Right cardiac atrium (tissue), 5 donors: ENCODE measurements around the gene RPL23. TPM values are rescaled to one million over a fixed set of nuclear protein-coding genes. Genes with fewer than 3 reads are reported as not detected.

ENCODE experiments used
- ATAC-seq, 2 donors: fragments of 200-7000 bp; cut with Tn5 transposase; one replicate each; pipeline versions ENCODE4 v1.8.0 to v1.9.1; 2020; ENCODE audit warnings: moderate library complexity in 2 of 2, mild to moderate bottlenecking in 1 of 2
- DNase-seq, 3 donors: peaks; one replicate each; pipeline ENCODE4 v3.0.0-alpha.2; 2020
- H3K27ac ChIP-seq: one replicate; pipeline ENCODE4 v1.5.1; 2013; ENCODE audit warnings: mild to moderate bottlenecking, low read length, control low read depth, moderate library complexity
- H3K27me3 ChIP-seq: one replicate; pipeline ENCODE4 v1.6.1; 2013; ENCODE audit not compliant: control insufficient read depth, insufficient read depth
- H3K4me1 ChIP-seq: one replicate; pipeline ENCODE4 v1.6.1; 2013; ENCODE audit warnings: low read length; ENCODE audit not compliant: control insufficient read depth, insufficient read depth
- H3K4me3 ChIP-seq: one replicate; pipeline ENCODE4 v1.5.1; 2013; ENCODE audit warnings: low read length, control low read depth
- H3K9me3 ChIP-seq: one replicate; pipeline ENCODE4 v1.6.1; 2013; ENCODE audit warnings: low read length; ENCODE audit not compliant: control insufficient read depth
- WGBS: extraction: QIAGEN DNeasy Blood & Tissue Kit; methylation state at CpG from one replicate; pipeline ENCODE4 v1.1.7; 2013; 5-methylcytosine and 5-hydroxymethylcytosine counted together
- intact Hi-C, 4 donors: fragments of 100-400 bp; cut with DNase I; formaldehyde crosslinking; loops; one replicate each; pipeline versions ENCODE4 v1.11.0 to v1.14.0; 2022 to 2023
- polyA plus RNA-seq: library from polyadenylated mRNA; stranded (reverse); fragments of 200-250 nt; gene quantifications from one replicate; pipeline ENCODE4 v1.2.3, GENCODE V29; 2013
- total RNA-seq, 4 donors: library from RNA; stranded (reverse); fragmentation: NEBNext Ultra II Directional; extraction: Animal tissue kit (Norgen Biotek cat#: 25700); gene quantifications; one replicate each; pipeline ENCODE4 v1.2.1, GENCODE V29; 2021
- donor health status: healthy with polysubstance abuse.
- donor health status: DM: no; HTN: yes; CAD: no.
- donor health status: DM: no; HTN: no; CAD: no.
- donor health status: DM: no; HTN: yes; CAD: no; lungs with severe emphysema.
- donor health status: DM: yes; HTN: yes; CAD: no.

RPL23 gene
- total and polyA plus RNA-seq, 5 donors, result 830 to 1,847 (median 886) TPM

DNA sequence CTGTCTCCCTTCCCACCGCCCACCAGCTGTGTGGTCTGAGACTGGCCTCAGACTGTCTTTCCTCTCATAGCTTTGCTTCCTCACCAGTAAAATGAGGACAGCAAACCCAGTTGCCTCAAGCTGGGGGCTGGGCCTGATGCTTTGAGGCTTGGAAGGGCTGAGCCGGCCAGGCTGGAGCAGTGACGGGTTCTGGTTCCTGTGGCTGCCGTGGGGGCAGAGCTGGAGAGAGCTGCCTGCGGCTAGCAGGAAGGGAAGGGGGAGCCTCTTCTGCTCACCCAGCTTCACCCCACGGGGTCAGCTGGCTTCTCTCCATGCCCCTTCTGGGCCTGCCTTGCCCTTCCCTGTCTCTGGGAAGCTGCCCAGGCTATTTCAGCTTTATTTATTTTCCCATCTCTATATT, 40.1 kb upstream of the RPL23 start:
- Histone ChIP-seq H3K27me3 (no peaks in the 10 kb centered on the region), H3K27ac (peak overlapping the region; percentile 9), H3K4me3 (no peak overlapping the region), H3K4me1 (peaks cover 30% of the 10 kb centered on the region), H3K9me3 (no peaks in the 10 kb centered on the region)
- intact Hi-C loops, result no loop called here
- 18% methylated on average over 6 of the region's 6 CpGs for WGBS
- ATAC-seq, result peak in 1 of 2 donors; percentile 17
- peak; percentile 41 to 74 (median 72) for DNase-seq

DNA sequence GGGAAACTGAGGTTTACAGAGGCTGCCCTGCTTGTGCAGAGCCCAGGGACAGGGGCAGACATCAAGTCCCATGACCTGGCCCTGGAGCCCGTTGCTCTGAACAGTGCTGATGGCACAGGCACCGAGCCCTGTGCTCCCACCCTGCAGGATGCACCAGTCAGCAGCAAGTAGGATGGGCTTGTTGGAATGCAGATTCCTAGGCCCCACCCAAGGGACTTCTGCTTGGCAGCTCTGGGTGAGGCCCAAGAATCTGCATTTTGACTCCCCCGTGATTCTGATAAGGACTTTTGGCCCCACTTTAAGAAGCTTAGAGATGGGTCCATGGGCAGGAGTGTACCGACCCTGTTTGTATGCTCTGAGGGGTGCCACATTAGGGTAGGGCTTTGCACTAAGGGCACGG, 39.6 kb upstream of the RPL23 start:
- Histone ChIP-seq H3K4me1 (peaks cover 26% of the 10 kb centered on the region), H3K9me3 (no peaks in the 10 kb centered on the region), H3K27me3 (no peaks in the 10 kb centered on the region), H3K27ac (no peak overlapping the region), H3K4me3 (no peak overlapping the region)
- WGBS, result 57% methylated on average over 5 of the region's 5 CpGs
- DNase-seq, result peak in 1 of 3 donors; percentile 47
- intact Hi-C loops, result no loop called here
- ATAC-seq, result no peak

DNA sequence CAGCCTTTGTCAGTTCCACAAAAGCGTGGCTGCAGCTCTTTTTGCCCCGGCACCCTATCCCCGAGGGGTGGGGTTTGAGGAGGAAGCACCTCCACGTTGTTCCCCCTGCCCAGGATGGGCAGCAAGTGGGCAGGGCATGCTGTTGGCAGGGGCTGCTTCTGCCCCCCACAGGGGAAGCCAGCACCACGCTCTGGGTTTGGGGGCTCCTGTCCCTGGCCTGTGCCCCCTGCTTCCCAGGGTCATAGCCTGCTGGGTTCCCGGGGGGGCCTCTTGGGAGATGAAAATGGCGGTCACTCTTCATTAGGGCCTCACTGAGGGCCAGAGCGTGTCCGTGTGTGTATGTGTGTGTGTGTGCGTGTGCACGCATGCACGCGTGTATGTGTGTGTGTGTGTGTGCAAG, 39.1 kb upstream of the RPL23 start:
- intact Hi-C loops, result no loop called here
- peaks cover 21% of the 10 kb centered on the region for H3K4me1 ChIP-seq
- H3K27me3 ChIP-seq, result no peaks in the 10 kb centered on the region
- 81% methylated on average over 13 of the region's 13 CpGs for WGBS
- no peak overlapping the region for H3K27ac ChIP-seq
- no peaks in the 10 kb centered on the region for H3K9me3 ChIP-seq
- ATAC-seq, result no peak
- DNase-seq, result peak in 1 of 3 donors; percentile 44
- H3K4me3 ChIP-seq, result no peak overlapping the region

DNA sequence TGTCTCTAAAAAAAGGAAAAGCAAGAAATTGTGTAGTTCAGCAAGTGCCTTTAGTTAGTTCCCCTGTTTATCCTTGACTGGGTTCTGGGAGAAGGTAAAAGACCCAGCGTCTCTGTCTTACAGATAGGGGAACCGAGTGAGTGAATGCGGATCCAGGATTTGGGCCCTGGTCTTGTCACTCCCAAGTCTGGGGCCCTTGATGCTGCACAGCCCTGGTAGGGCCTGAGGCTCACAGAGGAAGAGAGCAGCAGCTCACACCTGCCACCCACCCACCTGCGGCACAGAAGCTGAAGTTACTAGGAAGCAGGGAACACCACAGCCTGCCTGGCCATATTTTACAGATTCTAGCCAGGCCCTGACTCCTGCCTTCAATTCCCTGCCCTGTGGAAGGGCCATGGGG, 38.6 kb upstream of the RPL23 start:
- ATAC-seq, result no peak

DNA sequence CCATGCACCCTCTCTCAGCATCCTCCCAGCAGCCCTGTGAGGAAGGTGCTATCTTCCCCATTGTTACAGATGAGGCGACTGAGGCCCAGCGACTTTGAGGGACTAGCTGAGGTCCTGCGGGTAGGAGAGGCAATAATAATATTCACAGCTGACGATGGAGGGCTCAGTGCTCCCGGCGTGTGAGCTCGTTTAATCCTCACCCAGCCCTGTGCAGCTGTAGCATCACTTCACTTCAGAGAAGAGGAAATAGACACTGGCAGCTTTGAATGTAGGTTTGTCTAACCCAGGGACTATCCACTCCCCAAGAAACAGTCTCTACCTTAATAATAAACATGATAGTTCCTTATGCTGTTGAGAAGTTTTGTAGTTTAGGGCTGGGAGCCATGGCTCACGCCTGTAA, 37.9 kb upstream of the RPL23 start:
- H3K27me3 ChIP-seq, result no peaks in the 10 kb centered on the region
- 81% methylated on average over 8 of the region's 8 CpGs for WGBS
- no peak for DNase-seq
- peaks cover 13% of the 10 kb centered on the region for H3K4me1 ChIP-seq
- H3K27ac ChIP-seq, result no peak overlapping the region
- H3K9me3 ChIP-seq, result no peaks in the 10 kb centered on the region
- H3K4me3 ChIP-seq, result no peak overlapping the region
- no peak for ATAC-seq
- intact Hi-C loops, result no loop called here

More for the DNA sequence above, 38.6 kb upstream of the RPL23 start:
- Histone ChIP-seq H3K4me1 (peaks cover 18% of the 10 kb centered on the region), H3K27ac (no peak overlapping the region), H3K9me3 (no peaks in the 10 kb centered on the region), H3K27me3 (no peaks in the 10 kb centered on the region), H3K4me3 (no peak overlapping the region)
- 84% methylated on average over 4 of the region's 4 CpGs for WGBS
- DNase-seq, result peak in 1 of 3 donors; percentile 27
- intact Hi-C loops, result no loop called here

DNA sequence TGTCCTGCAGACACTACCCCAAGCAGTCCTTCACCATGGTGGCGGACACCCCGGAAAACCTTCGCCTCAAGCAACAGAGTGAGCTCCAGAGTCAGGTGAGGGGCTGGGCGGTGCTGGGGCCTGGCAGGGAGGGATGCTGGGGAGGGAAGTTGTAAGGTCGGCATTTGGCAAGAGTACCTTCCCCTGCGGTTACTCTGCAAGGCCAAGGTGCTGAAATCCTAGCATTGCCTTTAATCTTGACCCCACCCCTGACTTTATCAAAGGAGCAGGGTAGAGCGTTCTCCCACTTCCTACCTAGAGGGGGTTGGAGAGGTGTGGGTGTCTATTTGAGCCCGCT, 36.9 kb upstream of the RPL23 start:
- ATAC-seq (no peak), DNase-seq (peak in 1 of 3 donors; percentile 31)
- Histone ChIP-seq H3K27ac (no peak overlapping the region), H3K4me3 (no peak overlapping the region), H3K9me3 (no peaks in the 10 kb centered on the region), H3K27me3 (no peaks in the 10 kb centered on the region), H3K4me1 (peaks cover 16% of the 10 kb centered on the region)
- intact Hi-C loops, result no loop called here
- 82% methylated on average over 8 of the region's 8 CpGs for WGBS

DNA sequence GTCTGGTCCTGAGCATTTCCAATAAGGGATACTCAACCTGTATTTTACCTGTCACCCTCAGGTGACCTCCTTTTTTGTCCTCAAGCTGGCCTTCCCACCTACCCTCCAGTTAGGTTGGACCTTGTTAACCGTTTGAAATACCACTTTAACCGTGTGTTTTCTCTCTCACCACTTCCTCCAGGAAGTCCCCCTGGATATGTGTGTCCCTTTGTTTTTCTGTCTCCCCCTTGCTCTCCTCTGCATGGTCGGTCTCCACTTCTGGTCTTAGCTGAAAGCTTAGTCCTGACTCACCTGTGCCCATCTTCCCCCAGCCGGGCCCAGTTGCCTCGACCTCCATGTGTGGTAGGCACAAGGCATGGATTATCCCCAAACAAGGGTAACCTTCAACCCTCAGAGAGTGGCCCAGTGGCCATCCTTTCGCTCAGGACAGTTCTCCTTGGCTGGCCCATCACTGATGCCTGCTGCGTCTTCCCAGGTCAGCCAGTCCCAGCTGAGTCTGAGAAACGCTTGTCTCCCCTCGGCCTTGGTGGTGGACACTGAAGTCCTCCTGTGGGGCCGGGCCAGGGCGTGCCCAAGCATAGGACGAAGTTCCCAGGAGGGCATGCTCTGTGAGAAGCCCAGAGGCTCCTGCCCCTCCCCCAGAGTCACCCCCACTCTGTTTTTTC, 36.4 kb upstream of the RPL23 start:
- Histone ChIP-seq H3K27ac (no peak overlapping the region), H3K4me3 (no peak overlapping the region), H3K27me3 (no peaks in the 10 kb centered on the region), H3K4me1 (peaks cover 21% of the 10 kb centered on the region), H3K9me3 (no peaks in the 10 kb centered on the region)
- intact Hi-C loops, result no loop called here
- DNase-seq, result no peak
- ATAC-seq, result no peak
- 82% methylated on average over 12 of the region's 12 CpGs for WGBS

DNA sequence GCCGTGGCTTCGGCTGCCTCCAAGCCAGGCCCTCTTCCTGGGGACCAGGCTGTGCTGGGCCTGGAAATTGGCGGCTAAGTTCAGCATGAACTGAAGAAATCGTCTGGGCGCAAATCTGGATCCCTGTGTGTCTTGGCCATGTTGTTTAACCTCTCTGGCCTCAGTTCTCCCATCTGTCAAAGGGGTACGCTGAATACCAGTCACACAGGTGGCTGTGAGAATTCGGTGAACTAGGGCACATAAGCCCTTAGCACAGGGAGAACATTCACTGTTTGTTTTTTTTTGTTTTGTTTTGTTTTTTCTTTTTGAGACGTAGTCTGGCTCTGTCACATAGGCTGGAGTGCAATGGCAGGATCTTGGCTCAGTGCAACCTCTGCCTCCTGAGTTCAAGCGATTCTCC, 35.3 kb upstream of the RPL23 start:
- Histone ChIP-seq H3K4me1 (peaks cover 22% of the 10 kb centered on the region), H3K9me3 (no peaks in the 10 kb centered on the region), H3K4me3 (no peak overlapping the region), H3K27ac (no peak overlapping the region), H3K27me3 (no peaks in the 10 kb centered on the region)
- 87% methylated on average over 9 of the region's 9 CpGs for WGBS
- DNase-seq, result no peak
- no peak for ATAC-seq
- intact Hi-C loops, result no loop called here

DNA sequence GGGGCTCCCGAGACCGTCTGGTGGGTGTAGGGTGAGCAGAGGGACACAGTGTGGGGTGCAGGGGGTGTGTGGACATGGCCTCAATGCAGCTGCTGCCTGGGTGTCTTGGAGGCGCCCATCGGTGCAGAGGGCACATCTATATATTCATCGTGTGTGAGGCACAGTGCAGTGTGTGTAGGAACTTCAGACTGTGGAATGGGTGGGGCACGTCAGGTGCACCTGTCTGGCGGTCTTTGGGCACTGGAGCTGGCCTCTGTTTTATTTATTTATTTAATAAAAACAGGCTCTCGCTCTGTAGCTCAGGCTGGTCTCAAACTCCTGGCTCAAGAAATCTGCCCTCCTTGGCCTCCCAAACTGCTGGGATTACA, 33.1 kb upstream of the RPL23 start:
- intact Hi-C loops, result no loop called here
- WGBS, result 72% methylated on average over 8 of the region's 8 CpGs
- DNase-seq, result peak in 2 of 3 donors; percentile 31 to 49
- Histone ChIP-seq H3K27ac (no peak overlapping the region), H3K27me3 (no peaks in the 10 kb centered on the region), H3K4me1 (peaks cover 28% of the 10 kb centered on the region), H3K4me3 (no peak overlapping the region), H3K9me3 (no peaks in the 10 kb centered on the region)
- no peak for ATAC-seq

DNA sequence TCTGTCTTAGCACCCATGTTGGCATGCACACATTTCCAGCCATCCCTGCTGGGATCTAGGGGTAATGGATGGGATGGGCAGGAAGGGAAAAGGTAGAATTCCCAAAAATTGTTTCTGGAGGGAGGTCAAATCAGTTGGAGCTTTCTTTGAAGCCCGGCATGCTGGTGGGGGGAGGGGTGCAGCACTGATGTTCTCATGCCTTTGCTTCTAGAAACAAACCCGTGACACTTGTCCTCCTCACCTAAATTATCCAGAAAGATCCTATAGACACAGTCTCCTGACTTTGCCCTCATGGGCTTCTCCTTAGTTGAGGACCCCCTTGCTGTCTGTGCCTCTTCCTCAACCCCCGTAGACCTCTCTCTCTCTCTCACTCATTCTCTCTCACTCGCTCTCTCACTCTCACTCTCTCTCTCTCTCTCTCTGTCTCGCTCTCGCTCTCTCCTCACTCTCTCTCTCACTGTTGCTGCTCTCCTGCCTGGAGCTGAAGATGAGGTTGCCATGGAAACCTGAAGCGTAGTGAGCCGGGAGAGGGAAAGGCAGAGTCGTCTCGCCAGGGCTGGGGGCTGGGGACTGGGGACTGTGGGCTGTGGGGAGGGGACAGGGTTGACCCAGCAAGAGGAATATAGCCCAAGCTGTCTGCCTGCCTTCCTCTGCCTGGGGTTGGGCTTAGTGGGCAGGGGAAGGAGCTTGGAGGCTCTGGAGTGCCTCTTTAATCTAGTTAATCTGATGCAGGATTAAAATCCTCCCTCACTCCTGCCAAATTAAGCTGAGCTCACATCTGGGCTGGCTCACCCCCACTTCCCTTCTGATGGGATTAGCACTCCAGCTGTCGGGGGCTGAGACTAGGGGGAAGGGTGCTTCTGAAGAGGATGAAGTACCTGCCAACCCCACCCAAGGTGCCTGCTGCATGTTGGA, 32.5 kb upstream of the RPL23 start:
- no peak overlapping the region for H3K27ac ChIP-seq
- H3K4me1 ChIP-seq, result peaks cover 34% of the 10 kb centered on the region
- intact Hi-C loops, result no loop called here
- no peak overlapping the region for H3K4me3 ChIP-seq
- ATAC-seq (no peak), DNase-seq (peak in 2 of 3 donors; percentile 20 to 33)
- H3K9me3 ChIP-seq, result no peaks in the 10 kb centered on the region
- no peaks in the 10 kb centered on the region for H3K27me3 ChIP-seq
- 43% methylated on average over 11 of the region's 11 CpGs for WGBS

DNA sequence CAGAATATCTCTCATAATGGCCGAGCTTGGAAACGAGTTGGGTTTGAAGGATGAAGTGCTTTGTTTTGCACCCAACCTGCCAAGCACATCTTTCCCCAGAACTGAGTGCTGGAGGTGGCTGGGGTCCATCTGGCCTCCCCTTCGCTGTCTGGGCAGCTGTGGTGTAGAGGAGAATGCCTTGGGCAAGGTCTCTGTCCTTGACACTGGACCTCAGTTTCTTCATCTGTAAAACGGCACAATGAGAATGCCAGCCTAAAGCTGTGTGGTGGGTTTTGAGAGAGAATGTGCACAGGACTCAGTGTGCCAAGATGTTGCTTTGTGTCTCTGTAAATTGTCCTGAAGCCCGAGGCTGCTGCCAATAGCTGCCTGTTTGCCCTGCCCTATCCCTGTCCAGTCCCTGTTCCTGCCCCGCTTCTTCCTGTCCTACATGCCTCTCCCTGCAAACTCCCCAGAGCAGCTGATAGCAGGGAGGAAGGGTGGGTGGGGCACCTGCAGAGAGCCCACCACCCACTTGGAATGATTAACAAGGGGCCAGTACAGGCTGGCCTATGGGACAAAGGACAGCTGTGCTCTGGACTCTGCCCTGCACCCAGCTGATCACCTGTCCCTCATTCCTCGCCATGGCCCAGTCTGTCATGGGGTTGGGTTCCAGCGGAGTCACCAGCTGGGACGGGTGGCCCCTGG, 31.7 kb upstream of the RPL23 start:
- ATAC-seq, result peak; percentile 8 to 14
- peak in 2 of 3 donors; percentile 42 to 62 for DNase-seq
- peaks cover 41% of the 10 kb centered on the region for H3K4me1 ChIP-seq
- H3K9me3 ChIP-seq, result no peaks in the 10 kb centered on the region
- H3K4me3 ChIP-seq, result no peak overlapping the region
- no peak overlapping the region for H3K27ac ChIP-seq
- H3K27me3 ChIP-seq, result no peaks in the 10 kb centered on the region
- intact Hi-C loops, result no loop called here
- WGBS, result 61% methylated on average over 9 of the region's 9 CpGs
